Lung (tissue), 12 donors: Measurements from ENCODE around the gene RBM28. TPM values are rescaled to one million over a fixed set of nuclear protein-coding genes. Genes with fewer than 3 reads are reported as not detected.
A peak's percentile ranks its signal among the peaks of the same experiment; 100 is the strongest.

Experiments used
- ATAC-seq: fragments of 200-7000 bp; cut with Tn5 transposase; one replicate; pipeline ENCODE4 v1.9.1; 2020; ENCODE audit warnings: moderate number of reproducible peaks; ENCODE audit not compliant: insufficient read depth, low FRiP score
- DNase-seq, 3 donors: peaks; one replicate each; pipeline ENCODE4 v3.0.0-alpha.2; 2013 to 2017
- H3K27ac ChIP-seq, 2 donors: one replicate each; pipeline ENCODE4 v1.5.1; 2013; ENCODE audit warnings: mild to moderate bottlenecking in 2 of 2, moderate library complexity in 2 of 2, control low read depth in 1 of 2, inconsistent platforms in 1 of 2, low read depth in 1 of 2, low read length in 1 of 2
- H3K27me3 ChIP-seq, 3 donors: one replicate each; pipeline ENCODE4 v1.5.1; 2013; ENCODE audit warnings: low read length in 2 of 3; ENCODE audit not compliant: control insufficient read depth in 3 of 3, insufficient read depth in 3 of 3
- H3K36me3 ChIP-seq, 4 donors: one replicate each; pipeline ENCODE4 v1.5.1; 2013; ENCODE audit warnings: low read length in 4 of 4, mild to moderate bottlenecking in 1 of 4, moderate library complexity in 1 of 4; ENCODE audit not compliant: control insufficient read depth in 4 of 4, insufficient read depth in 4 of 4
- H3K4me1 ChIP-seq, 5 donors: one replicate each; pipeline ENCODE4 v1.5.1; 2013; ENCODE audit warnings: low read length in 5 of 5, mild to moderate bottlenecking in 2 of 5, moderate library complexity in 1 of 5; ENCODE audit not compliant: control insufficient read depth in 5 of 5, insufficient read depth in 5 of 5
- H3K4me3 ChIP-seq: one replicate; pipeline ENCODE4 v1.5.1; 2013; ENCODE audit warnings: mild to moderate bottlenecking, control low read depth, moderate library complexity
- H3K9ac ChIP-seq, 2 donors: one replicate each; pipeline ENCODE4 v1.5.1; 2013; ENCODE audit warnings: low read length in 2 of 2, control low read depth in 1 of 2; ENCODE audit not compliant: insufficient read depth in 1 of 2
- H3K9me3 ChIP-seq, 4 donors: one replicate each; pipeline ENCODE4 v1.5.1; 2013; ENCODE audit warnings: low read length in 3 of 4, mild to moderate bottlenecking in 1 of 4, moderate library complexity in 1 of 4; ENCODE audit not compliant: control insufficient read depth in 4 of 4, insufficient read depth in 3 of 4
- CTCF ChIP-seq: IDR thresholded peaks from 2 replicates; pipeline ENCODE4 v1.5.1; 2012; ENCODE audit warnings: mild to moderate bottlenecking; ENCODE audit errors: control extremely low read depth, extremely low read depth
- WGBS, 2 donors: extraction: QIAGEN DNeasy Blood & Tissue Kit; methylation state at CpG; one replicate each; pipeline ENCODE4 v1.1.7; 2013; 5-methylcytosine and 5-hydroxymethylcytosine counted together
- polyA plus RNA-seq, 2 donors: library from polyadenylated mRNA; stranded (reverse); fragments of 200-250 nt; gene quantifications; one replicate each; pipeline ENCODE4 v1.2.1, GENCODE V29; 2013
- total RNA-seq, 2 donors: library from RNA; depleted of rRNA in 1 of 2; stranded (reverse); fragments of >200 nt in 1 of 2; gene quantifications; one replicate each; pipeline ENCODE4 v1.2.1, GENCODE V29; 2014 to 2021
- donor health status: control.
- donor health status: control.
- donor health status: Bipolar disorder and iron deficiency.
- donor health status: healthy.
- donor health status: DM: yes; HTN: yes; CAD: no.

RBM28 gene
- total and polyA plus RNA-seq, 4 donors = 18.8 to 44.7 (median 27.2) TPM

DNA sequence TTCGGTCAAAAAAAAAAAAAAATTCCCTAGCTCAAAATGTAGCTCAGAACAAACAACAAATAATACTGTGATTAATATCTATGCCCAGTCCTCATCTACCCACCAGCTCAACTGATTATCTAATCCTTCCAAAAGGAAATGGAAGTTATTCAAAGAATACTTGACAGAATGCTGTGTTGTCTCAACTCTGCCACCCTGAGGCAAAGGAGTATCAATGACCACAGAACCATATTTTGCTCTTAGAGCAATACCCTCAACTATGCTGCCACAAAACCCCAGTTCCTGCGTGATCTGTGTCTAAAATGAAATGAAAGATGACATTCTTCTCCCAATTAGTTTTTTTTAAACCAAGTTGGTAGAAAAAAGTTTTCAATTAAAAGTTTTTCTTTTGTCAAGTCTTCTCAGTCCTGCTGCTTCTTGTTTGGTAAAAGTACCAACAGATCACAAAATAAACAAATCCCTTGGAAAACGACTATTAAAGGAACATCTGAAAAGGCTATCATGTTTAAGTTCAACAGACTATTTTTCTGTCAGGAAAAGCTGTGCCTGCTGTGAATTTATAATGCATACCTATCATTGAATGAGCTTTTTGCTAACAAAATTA, 21.6 kb downstream of the RBM28 start:
- ATAC-seq = no peak
- DNase-seq = peak in 2 of 3 donors; percentile 54 to 58
- H3K9me3 ChIP-seq = no peaks in the 10 kb centered on the region
- TF ChIP-seq CTCF = no peak
- no peak overlapping the region for H3K27ac ChIP-seq
- H3K4me3 ChIP-seq = no peak overlapping the region
- peaks cover 0 to 26% (median 0%) of the 10 kb centered on the region in 5 donors for H3K4me1 ChIP-seq
- H3K9ac ChIP-seq = no peak overlapping the region
- no peaks in the 10 kb centered on the region for H3K27me3 ChIP-seq
- 41 to 52% methylated on average over 3 of the region's 3 CpGs for WGBS, 2 donors
- H3K36me3 ChIP-seq = peaks cover 35 to 63% (median 39%) of the 10 kb centered on the region in 4 donors

GRCh38 chr7:128321044-128321422, 22.7 kb downstream of the RBM28 start:
- no peak for TF ChIP-seq CTCF
- ATAC-seq (no peak), DNase-seq (no peak)
- 83 to 85% methylated on average over 5 of the region's 5 CpGs for WGBS, 2 donors
- no peaks in the 10 kb centered on the region for H3K9me3 ChIP-seq
- no peaks in the 10 kb centered on the region for H3K27me3 ChIP-seq
- no peak overlapping the region for H3K9ac ChIP-seq
- peaks cover 34 to 67% (median 41%) of the 10 kb centered on the region in 4 donors for H3K36me3 ChIP-seq
- no peak overlapping the region for H3K4me3 ChIP-seq
- peaks cover 0 to 26% (median 0%) of the 10 kb centered on the region in 5 donors for H3K4me1 ChIP-seq
- H3K27ac ChIP-seq = no peak overlapping the region

- no peak overlapping the region for H3K9ac ChIP-seq
- ATAC-seq (no peak), DNase-seq (no peak)
- H3K4me3 ChIP-seq = no peak overlapping the region
- peaks cover 0 to 16% (median 0%) of the 10 kb centered on the region in 5 donors for H3K4me1 ChIP-seq
- no peak overlapping the region for H3K27ac ChIP-seq
- no peak for TF ChIP-seq CTCF
- 41 to 61% methylated on average over 5 of the region's 5 CpGs for WGBS, 2 donors
- peaks cover 39 to 63% (median 45%) of the 10 kb centered on the region in 4 donors for H3K36me3 ChIP-seq
- H3K27me3 ChIP-seq = no peaks in the 10 kb centered on the region
- no peaks in the 10 kb centered on the region for H3K9me3 ChIP-seq
These were observed 25.0 kb downstream of the RBM28 start for GRCh38 chr7:128318691-128319090.

DNA sequence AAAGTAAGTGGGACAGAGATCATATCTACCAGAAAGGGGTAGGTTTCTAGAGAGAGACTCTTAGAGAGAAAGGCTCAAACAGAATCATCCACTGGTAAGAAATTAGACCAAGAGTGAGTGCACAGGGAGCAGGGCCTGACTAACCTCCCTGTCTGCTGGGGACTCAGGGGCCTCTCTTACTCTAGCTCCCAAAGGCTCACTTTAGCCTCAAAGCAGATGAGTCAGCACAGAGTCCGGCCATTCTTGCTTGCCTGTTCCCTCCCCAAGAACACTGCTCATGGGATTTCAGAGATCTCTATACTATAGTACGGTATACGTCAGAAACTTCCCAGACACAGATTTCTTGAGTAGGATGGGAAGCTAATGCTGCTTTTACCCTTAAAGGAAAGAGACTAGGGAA, 32.7 kb downstream of the RBM28 start:
- TF ChIP-seq CTCF = no peak
- H3K27me3 ChIP-seq = no peaks in the 10 kb centered on the region
- 89 to 96% methylated on average over 3 of the region's 3 CpGs for WGBS, 2 donors
- no peak overlapping the region for H3K9ac ChIP-seq
- H3K9me3 ChIP-seq = peaks cover 0 to 4% (median 0%) of the 10 kb centered on the region in 4 donors
- no peak overlapping the region for H3K4me3 ChIP-seq
- H3K27ac ChIP-seq = no peak overlapping the region
- no peak for DNase-seq
- H3K36me3 ChIP-seq = peaks cover 47 to 58% (median 51%) of the 10 kb centered on the region in 4 donors
- H3K4me1 ChIP-seq = no peaks in the 10 kb centered on the region
- no peak for ATAC-seq
